Keratinocyte (primary cell): ENCODE measurements around the gene TMEM174. TPM values are rescaled to one million over a fixed set of nuclear protein-coding genes. Genes with fewer than 3 reads are reported as not detected.

ENCODE experiments used
- DNase-seq: peaks from one replicate; pipeline ENCODE4 v3.0.0-alpha.2; 2011; ENCODE audit warnings: low read depth, missing footprints, low spot score
- FAIRE-seq: peaks from 2 replicates; lab custom pipeline; 2011; peaks lifted over from hg19 to GRCh38; lab: Jason Lieb, UNC
- H2AFZ ChIP-seq: 2 replicates; pipeline ENCODE4 v1.6.0; 2012; ENCODE audit warnings: low read length, control low read depth, inconsistent platforms; ENCODE audit not compliant: control insufficient read depth
- H3K27ac ChIP-seq: 2 replicates; pipeline ENCODE4 v1.5.1; 2011; ENCODE audit warnings: low read length; ENCODE audit not compliant: control insufficient read depth, insufficient read depth
- H3K27me3 ChIP-seq: 3 replicates; pipeline ENCODE4 v1.6.0; 2011; ENCODE audit warnings: low read length; ENCODE audit not compliant: control insufficient read depth, insufficient read depth; ENCODE audit errors: extremely low read depth
- H3K36me3 ChIP-seq, 2 experiments: 2 replicates in 1 of 2; 3 replicates in 1 of 2; pipeline ENCODE4 v1.5.1; 2011; ENCODE audit warnings: low read length in 2 of 2, mild to moderate bottlenecking in 1 of 2; ENCODE audit not compliant: control insufficient read depth in 2 of 2, insufficient read depth in 2 of 2; ENCODE audit errors: extremely low read depth in 1 of 2
- H3K4me1 ChIP-seq: 3 replicates; pipeline ENCODE4 v1.5.1; 2011; ENCODE audit warnings: low read length; ENCODE audit not compliant: control insufficient read depth, insufficient read depth; ENCODE audit errors: extremely low read depth
- H3K4me2 ChIP-seq: 3 replicates; pipeline ENCODE4 v1.6.0; 2011; ENCODE audit warnings: low read depth, low read length; ENCODE audit not compliant: control insufficient read depth, insufficient read depth; ENCODE audit errors: extremely low read depth
- H3K4me3 ChIP-seq, 3 experiments: fragments of 200-600 bp in 1 of 3; sonication (generic) in 1 of 3; 2 replicates in 2 of 3; 3 replicates in 1 of 3; pipeline ENCODE4 v1.5.1; 2011 to 2016; ENCODE audit warnings: low read length in 3 of 3, mild to moderate bottlenecking in 3 of 3, control low read depth in 2 of 3, inconsistent platforms in 1 of 3, low read depth in 1 of 3, mixed read lengths in 1 of 3, mixed run types in 1 of 3, moderate library complexity in 1 of 3; ENCODE audit not compliant: control insufficient read depth in 2 of 3, insufficient read depth in 2 of 3; ENCODE audit errors: extremely low read depth in 1 of 3
- H3K79me2 ChIP-seq: 2 replicates; pipeline ENCODE4 v1.6.0; 2012; ENCODE audit warnings: low read length; ENCODE audit not compliant: control insufficient read depth, insufficient read depth
- H3K9ac ChIP-seq: 3 replicates; pipeline ENCODE4 v1.6.0; 2011; ENCODE audit warnings: low read length; ENCODE audit not compliant: control insufficient read depth, insufficient read depth; ENCODE audit errors: extremely low read depth
- H3K9me1 ChIP-seq: 3 replicates; pipeline ENCODE4 v1.6.0; 2011; ENCODE audit warnings: low read length; ENCODE audit not compliant: control insufficient read depth, insufficient read depth; ENCODE audit errors: extremely low read depth
- H3K9me3 ChIP-seq: 2 replicates; pipeline ENCODE4 v1.5.1; 2012; ENCODE audit warnings: low read depth, low read length; ENCODE audit not compliant: control insufficient read depth
- H4K20me1 ChIP-seq: 3 replicates; pipeline ENCODE4 v1.6.0; 2011; ENCODE audit warnings: low read length; ENCODE audit not compliant: control insufficient read depth, insufficient read depth; ENCODE audit errors: extremely low read depth
- EZH2 ChIP-seq: IDR thresholded peaks from one replicate; pipeline ENCODE4 v1.6.1; 2012; ENCODE audit warnings: inconsistent platforms, mild to moderate bottlenecking, low read length, moderate library complexity
- dilution Hi-C: fragments of 300-500 bp; cut with MboI; formaldehyde crosslinking; loops from one replicate; pipeline ENCODE4 v1.7.0; 2020; ENCODE audit warnings: low sequenced_read_pairs; ENCODE audit not compliant: extremely low pct_ligation_motif_present
- polyA plus RNA-seq, 5 experiments: library from polyadenylated mRNA; depleted of rRNA in 3 of 5; stranded (reverse) in 3 of 5; stranded (forward) in 1 of 5; unstranded in 1 of 5; fragments of >200 nt; gene quantifications; 1 replicate in 1 of 5; 2 replicates in 3 of 5; 3 replicates in 1 of 5; pipeline versions ENCODE4 v1.2.1 to v1.2.3, GENCODE V29; 2011 to 2012; ENCODE audit warnings: missing spikeins in 2 of 5, low read depth in 1 of 5, low replicate concordance in 1 of 5
- TF ChIP-seq, protein P1 (sequence below), 3 experiments: IDR thresholded peaks in 1 of 3; conservative IDR thresholded peaks in 1 of 3; optimal IDR thresholded peaks in 1 of 3; 2 replicates in 2 of 3; 3 replicates in 1 of 3; pipeline versions ENCODE3 to v1.5.1; 2011; ENCODE audit warnings: low read length in 3 of 3, mild to moderate bottlenecking in 3 of 3, moderate library complexity in 2 of 3, control low read depth in 1 of 3, inconsistent platforms in 1 of 3; ENCODE audit not compliant: insufficient read depth in 2 of 3; ENCODE audit errors: extremely low read depth in 1 of 3

The TMEM174 gene
- polyA plus RNA-seq, 1 donor (not counting 4 experiments of a cell fraction or from before 2014, with no cell fraction given) = not detected

DNA sequence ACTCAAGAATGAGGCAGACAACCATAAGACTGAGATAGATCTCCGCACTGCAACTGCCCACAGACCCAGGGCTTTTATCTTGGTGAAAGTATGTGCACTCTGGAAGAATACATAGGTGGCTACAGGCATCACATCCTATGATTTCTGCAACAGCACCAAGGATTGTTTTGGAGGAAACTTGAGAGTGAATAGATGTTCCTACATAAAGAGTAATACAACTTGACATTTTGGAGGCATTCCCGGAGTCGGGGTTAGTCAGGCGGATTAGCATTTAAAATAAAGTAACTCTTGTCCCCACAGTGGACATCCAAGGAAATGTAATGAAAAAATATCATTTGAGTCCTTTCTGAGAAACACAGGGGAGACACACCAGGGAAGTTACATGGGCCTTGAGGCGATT is 26.7 kb downstream of the TMEM174 start:
- dilution Hi-C loops = no loop called here
- Histone ChIP-seq H3K36me3 (no peaks in the 10 kb centered on the region), H3K27ac (no peak overlapping the region), H4K20me1 (no peaks in the 10 kb centered on the region), H3K4me3 (no peak overlapping the region), H3K79me2 (no peaks in the 10 kb centered on the region), H3K9me1 (no peaks in the 10 kb centered on the region), H3K4me2 (no peak overlapping the region), H2AFZ (no peak overlapping the region), H3K27me3 (peaks cover 16% of the 10 kb centered on the region), H3K4me1 (no peaks in the 10 kb centered on the region), H3K9ac (no peak overlapping the region), H3K9me3 (no peaks in the 10 kb centered on the region)
- no peak for TF ChIP-seq EZH2
- TF ChIP-seq, protein P1, sequence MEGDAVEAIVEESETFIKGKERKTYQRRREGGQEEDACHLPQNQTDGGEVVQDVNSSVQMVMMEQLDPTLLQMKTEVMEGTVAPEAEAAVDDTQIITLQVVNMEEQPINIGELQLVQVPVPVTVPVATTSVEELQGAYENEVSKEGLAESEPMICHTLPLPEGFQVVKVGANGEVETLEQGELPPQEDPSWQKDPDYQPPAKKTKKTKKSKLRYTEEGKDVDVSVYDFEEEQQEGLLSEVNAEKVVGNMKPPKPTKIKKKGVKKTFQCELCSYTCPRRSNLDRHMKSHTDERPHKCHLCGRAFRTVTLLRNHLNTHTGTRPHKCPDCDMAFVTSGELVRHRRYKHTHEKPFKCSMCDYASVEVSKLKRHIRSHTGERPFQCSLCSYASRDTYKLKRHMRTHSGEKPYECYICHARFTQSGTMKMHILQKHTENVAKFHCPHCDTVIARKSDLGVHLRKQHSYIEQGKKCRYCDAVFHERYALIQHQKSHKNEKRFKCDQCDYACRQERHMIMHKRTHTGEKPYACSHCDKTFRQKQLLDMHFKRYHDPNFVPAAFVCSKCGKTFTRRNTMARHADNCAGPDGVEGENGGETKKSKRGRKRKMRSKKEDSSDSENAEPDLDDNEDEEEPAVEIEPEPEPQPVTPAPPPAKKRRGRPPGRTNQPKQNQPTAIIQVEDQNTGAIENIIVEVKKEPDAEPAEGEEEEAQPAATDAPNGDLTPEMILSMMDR (optimal IDR thresholded peaks at IDR 0.05 in 1 of 3, IDR thresholded peaks at IDR 0.05 in 1 of 3, conservative IDR thresholded peaks at IDR 0.05 in 1 of 3; ENCODE audit: extremely low read depth in 1 of 3, insufficient read depth in 2 of 3, low read length in 3 of 3) = no peak
- DNase-seq = no peak
- FAIRE-seq = no peak

DNA sequence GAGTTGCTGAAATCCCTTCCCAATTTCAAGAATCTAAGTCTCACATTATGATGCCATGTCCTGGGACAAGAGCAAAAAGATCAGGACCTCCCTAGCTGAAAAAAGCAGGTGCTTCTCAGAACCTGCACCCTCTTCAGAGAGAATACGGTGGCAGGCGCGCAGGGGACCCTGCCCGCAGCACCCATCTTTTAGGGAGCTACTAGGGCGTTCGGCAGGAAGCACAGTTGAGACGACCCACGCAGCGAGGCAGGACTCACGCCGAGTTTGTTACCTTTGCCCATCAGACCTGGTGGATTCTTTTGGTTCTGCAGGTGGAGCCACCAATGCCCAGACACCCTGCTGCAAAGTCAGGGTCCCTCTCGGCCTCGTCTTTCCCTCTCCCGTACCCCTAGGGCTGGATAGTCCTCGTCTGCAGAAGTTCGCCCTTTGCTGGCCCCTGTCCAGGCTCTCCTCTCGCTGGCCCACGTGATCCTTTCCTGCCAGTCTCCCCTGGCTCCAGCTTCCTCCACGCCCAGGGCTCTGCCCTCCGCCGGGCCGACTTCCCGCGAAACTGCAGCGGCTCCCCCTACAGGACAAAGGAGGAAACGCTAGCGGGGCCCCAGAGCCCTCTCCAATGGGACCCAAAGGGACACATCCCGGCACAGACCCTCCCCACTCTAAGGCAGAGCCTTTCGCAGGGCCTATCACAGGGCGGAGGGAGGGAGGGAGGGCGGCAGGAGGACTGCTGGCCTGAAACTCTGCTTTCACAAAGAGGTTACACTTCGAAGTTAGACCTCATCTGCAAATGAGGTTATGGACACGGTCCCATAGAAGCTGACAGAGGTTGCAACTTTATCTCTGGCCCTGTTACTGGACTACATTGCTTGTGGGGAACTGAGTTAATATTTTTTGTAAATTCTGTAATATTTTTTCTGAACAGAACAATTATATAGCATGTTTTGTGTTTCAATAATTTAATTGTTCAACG is 28.8 kb downstream of the TMEM174 start:
- no peak overlapping the region for H3K27ac ChIP-seq
- no peak overlapping the region for H3K9ac ChIP-seq
- no peak for TF ChIP-seq EZH2
- TF ChIP-seq, protein P1 (optimal IDR thresholded peaks at IDR 0.05 in 1 of 3, IDR thresholded peaks at IDR 0.05 in 1 of 3, conservative IDR thresholded peaks at IDR 0.05 in 1 of 3; ENCODE audit: extremely low read depth in 1 of 3, insufficient read depth in 2 of 3, low read length in 3 of 3) = peak; percentile 64 to 93 (median 78)
- peak overlapping the region; percentile 49 for H3K4me2 ChIP-seq
- no peaks in the 10 kb centered on the region for H4K20me1 ChIP-seq
- dilution Hi-C loops = no loop called here
- no peaks in the 10 kb centered on the region for H3K79me2 ChIP-seq
- no peaks in the 10 kb centered on the region for H3K9me3 ChIP-seq
- no peak overlapping the region for H3K4me3 ChIP-seq
- peaks cover 10% of the 10 kb centered on the region for H3K27me3 ChIP-seq
- DNase-seq = peak; percentile 7
- no peaks in the 10 kb centered on the region for H3K9me1 ChIP-seq
- H3K4me1 ChIP-seq = no peaks in the 10 kb centered on the region
- H2AFZ ChIP-seq = no peak overlapping the region
- FAIRE-seq = no peak
- no peaks in the 10 kb centered on the region for H3K36me3 ChIP-seq
